MM.1S (cell line): Measurements from ENCODE around the gene TRIM59.

Source experiments
- DNase-seq: peaks from one replicate; pipeline ENCODE4 v3.0.0-alpha.2; 2015
- H2AFZ ChIP-seq: fragments of 300-600 bp; sonication (generic); 2 replicates; pipeline ENCODE4 v1.6.0; 2016; ENCODE audit warnings: antibody characterized with exemption, low read length
- H3F3A ChIP-seq: fragments of 300-600 bp; sonication (generic); 2 replicates; pipeline ENCODE4 v1.6.1; 2016; ENCODE audit warnings: mild to moderate bottlenecking, antibody characterized with exemption, low read length, moderate library complexity, mixed read lengths; ENCODE audit not compliant: insufficient read depth
- H3K27ac ChIP-seq: fragments of 300-600 bp; sonication (generic); 2 replicates; pipeline ENCODE4 v1.5.1; 2016; ENCODE audit warnings: mild to moderate bottlenecking, low read length
- H3K27me3 ChIP-seq: fragments of 300-600 bp; sonication (generic); replicated peaks from 2 replicates; pipeline ENCODE4 v1.6.0; 2016; ENCODE audit warnings: low read length; ENCODE audit not compliant: insufficient read depth
- H3K36me3 ChIP-seq: fragments of 300-600 bp; sonication (generic); replicated peaks from 2 replicates; pipeline ENCODE4 v1.6.1; 2016; ENCODE audit warnings: mild to moderate bottlenecking, low read length, mixed read lengths; ENCODE audit not compliant: insufficient read depth
- H3K4me1 ChIP-seq: fragments of 300-600 bp; sonication (generic); 2 replicates; pipeline ENCODE4 v1.6.1; 2016; ENCODE audit warnings: low read length, mixed read lengths
- H3K4me2 ChIP-seq: fragments of 300-600 bp; sonication (generic); 2 replicates; pipeline ENCODE4 v1.6.0; 2016; ENCODE audit warnings: low read depth, low read length
- H3K4me3 ChIP-seq: fragments of 300-600 bp; sonication (generic); 2 replicates; pipeline ENCODE4 v1.5.1; 2016; ENCODE audit warnings: low read length, mixed read lengths
- H3K79me2 ChIP-seq: fragments of 300-600 bp; sonication (generic); 2 replicates; pipeline ENCODE4 v1.6.1; 2016; ENCODE audit warnings: mixed run types, low read length, mixed read lengths
- H3K9ac ChIP-seq: fragments of 300-600 bp; sonication (generic); 2 replicates; pipeline ENCODE4 v1.6.1; 2016; ENCODE audit warnings: low read length, mixed read lengths
- H3K9me2 ChIP-seq: fragments of 300-600 bp; sonication (generic); replicated peaks from 2 replicates; pipeline ENCODE4 v1.6.1; 2016; ENCODE audit warnings: mild to moderate bottlenecking, low read length, mixed read lengths; ENCODE audit not compliant: insufficient read depth
- H3K9me3 ChIP-seq: fragments of 300-600 bp; sonication (generic); replicated peaks from 2 replicates; pipeline ENCODE4 v1.6.1; 2016; ENCODE audit warnings: mild to moderate bottlenecking, low read length, mixed read lengths; ENCODE audit not compliant: insufficient read depth
- H4K20me1 ChIP-seq: fragments of 300-600 bp; sonication (generic); 2 replicates; pipeline ENCODE4 v1.6.1; 2016; ENCODE audit warnings: mild to moderate bottlenecking, low read length, moderate library complexity, mixed read lengths; ENCODE audit not compliant: insufficient read depth
- EZH2 ChIP-seq: fragments of 300-600 bp; sonication (generic); optimal IDR thresholded peaks from 2 replicates; pipeline ENCODE3; 2017; ENCODE audit warnings: low read depth, mild to moderate bottlenecking, antibody characterized with exemption, low read length, mixed read lengths
- EZH2phosphoT487 ChIP-seq: fragments of 300-600 bp; sonication (generic); IDR thresholded peaks from 2 replicates; pipeline ENCODE4 v1.6.1; 2018; ENCODE audit warnings: antibody characterized with exemption, low read length
- TF ChIP-seq, protein P1 (sequence below): fragments of 300-600 bp; sonication (generic); IDR thresholded peaks from 2 replicates; pipeline ENCODE4 v1.5.1; 2016; ENCODE audit warnings: antibody characterized with exemption, low read length, mixed read lengths

Gene TRIM59

DNA sequence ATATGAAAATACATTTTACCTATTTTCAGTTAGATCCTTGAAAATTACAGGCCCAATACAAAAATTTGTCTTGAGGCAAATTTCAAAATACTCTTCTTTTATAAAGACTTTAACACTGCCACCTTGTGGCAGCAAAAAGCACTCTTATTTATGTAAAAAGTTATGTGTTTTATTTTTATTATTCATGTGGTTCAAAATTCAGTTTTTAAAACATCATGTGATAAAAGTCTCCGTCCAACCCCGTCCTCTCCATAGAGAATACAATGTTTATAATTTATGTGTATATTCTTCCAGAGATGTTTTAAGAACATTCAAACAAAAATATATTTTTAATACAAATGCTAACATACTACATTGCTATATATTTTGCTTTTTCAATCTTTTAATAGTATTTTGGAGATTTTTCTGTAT, 36.9 kb upstream of the TRIM59 start:
- Histone ChIP-seq H2AFZ (no peak overlapping the region), H3F3A (no peaks in the 10 kb centered on the region; the same call in 1 of the 2 replicates), H3K9ac (no peak overlapping the region; the same call in 1 of the 2 replicates), H3K27me3 (no peaks in the 10 kb centered on the region), H3K9me3 (no peaks in the 10 kb centered on the region), H3K36me3 (no peaks in the 10 kb centered on the region), H3K27ac (no peak overlapping the region), H3K4me2 (peak overlapping the region; percentile 51), H3K4me3 (0 out of 2 replicates have a peak overlapping the region, but pooled peaks have one; percentile 60), H3K9me2 (no peaks in the 10 kb centered on the region), H4K20me1 (no peaks in the 10 kb centered on the region), H3K4me1 (no peaks in the 10 kb centered on the region), H3K79me2 (no peaks in the 10 kb centered on the region)
- TF ChIP-seq EZH2phosphoT487 (no peak), EZH2 (no peak)
- TF ChIP-seq, protein P1, sequence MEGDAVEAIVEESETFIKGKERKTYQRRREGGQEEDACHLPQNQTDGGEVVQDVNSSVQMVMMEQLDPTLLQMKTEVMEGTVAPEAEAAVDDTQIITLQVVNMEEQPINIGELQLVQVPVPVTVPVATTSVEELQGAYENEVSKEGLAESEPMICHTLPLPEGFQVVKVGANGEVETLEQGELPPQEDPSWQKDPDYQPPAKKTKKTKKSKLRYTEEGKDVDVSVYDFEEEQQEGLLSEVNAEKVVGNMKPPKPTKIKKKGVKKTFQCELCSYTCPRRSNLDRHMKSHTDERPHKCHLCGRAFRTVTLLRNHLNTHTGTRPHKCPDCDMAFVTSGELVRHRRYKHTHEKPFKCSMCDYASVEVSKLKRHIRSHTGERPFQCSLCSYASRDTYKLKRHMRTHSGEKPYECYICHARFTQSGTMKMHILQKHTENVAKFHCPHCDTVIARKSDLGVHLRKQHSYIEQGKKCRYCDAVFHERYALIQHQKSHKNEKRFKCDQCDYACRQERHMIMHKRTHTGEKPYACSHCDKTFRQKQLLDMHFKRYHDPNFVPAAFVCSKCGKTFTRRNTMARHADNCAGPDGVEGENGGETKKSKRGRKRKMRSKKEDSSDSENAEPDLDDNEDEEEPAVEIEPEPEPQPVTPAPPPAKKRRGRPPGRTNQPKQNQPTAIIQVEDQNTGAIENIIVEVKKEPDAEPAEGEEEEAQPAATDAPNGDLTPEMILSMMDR = peak; percentile 74
- DNase-seq = peak; percentile 66

GRCh38 chr3:160482796-160483195, 33.2 kb upstream of the TRIM59 start:
- TF ChIP-seq, protein P1 = no peak
- TF ChIP-seq EZH2 = no peak
- no peak for TF ChIP-seq EZH2phosphoT487
- H3K9me3 ChIP-seq = no peaks in the 10 kb centered on the region
- no peak overlapping the region for H3K4me2 ChIP-seq
- H3K4me1 ChIP-seq = no peaks in the 10 kb centered on the region
- no peaks in the 10 kb centered on the region for H3K79me2 ChIP-seq
- no peak overlapping the region for H3K9ac ChIP-seq
- H3K36me3 ChIP-seq = no peaks in the 10 kb centered on the region
- no peaks in the 10 kb centered on the region for H3F3A ChIP-seq
- no peak overlapping the region for H2AFZ ChIP-seq
- no peak overlapping the region for H3K27ac ChIP-seq
- H3K4me3 ChIP-seq = no peak overlapping the region
- H3K9me2 ChIP-seq = no peaks in the 10 kb centered on the region
- no peaks in the 10 kb centered on the region for H3K27me3 ChIP-seq
- no peak for DNase-seq
- H4K20me1 ChIP-seq = no peaks in the 10 kb centered on the region

GRCh38 chr3:160481856-160482255, 32.3 kb upstream of the TRIM59 start:
- Histone ChIP-seq H2AFZ (no peak overlapping the region), H3F3A (no peaks in the 10 kb centered on the region), H3K9ac (no peak overlapping the region), H3K4me1 (no peaks in the 10 kb centered on the region), H3K4me2 (no peak overlapping the region), H3K9me2 (no peaks in the 10 kb centered on the region), H3K9me3 (no peaks in the 10 kb centered on the region), H3K4me3 (no peak overlapping the region), H3K36me3 (no peaks in the 10 kb centered on the region), H3K27ac (no peak overlapping the region), H4K20me1 (no peaks in the 10 kb centered on the region), H3K27me3 (no peaks in the 10 kb centered on the region), H3K79me2 (no peaks in the 10 kb centered on the region)
- TF ChIP-seq EZH2 = no peak
- TF ChIP-seq EZH2phosphoT487 = no peak
- TF ChIP-seq, protein P1 = no peak
- no peak for DNase-seq
